T-cell (primary cell): ENCODE data around the gene RFPL3. TPM values are rescaled to one million over a fixed set of nuclear protein-coding genes. Genes with fewer than 3 reads are reported as not detected.

Experiments used
- ATAC-seq, 4 experiments: fragments of 200-7000 bp in 3 of 4; fragments of 150-1000 bp in 1 of 4; cut with Tn5 transposase; replicated peaks in 1 of 4; 1 replicate in 3 of 4; 2 replicates in 1 of 4; pipeline ENCODE4 v1.10.0; 2021; ENCODE audit warnings: moderate library complexity in 3 of 4, mild to moderate bottlenecking in 2 of 4, moderate number of reproducible peaks in 1 of 4
- CTCF ChIA-PET, 2 donors: fragments of 300-600 bp; sonication (Branson Sonifier 250); formaldehyde crosslinking; loops; one replicate each; lab custom pipeline; 2022; ENCODE audit warnings: antibody characterized with exemption in 2 of 2; lab: Charles Lee
- POLR2A ChIA-PET, 2 donors: fragments of 300-600 bp; sonication (Branson Sonifier 250); formaldehyde crosslinking; loops; one replicate each; lab custom pipeline; 2022; ENCODE audit warnings: antibody characterized with exemption in 2 of 2; lab: Charles Lee
- DNase-seq, 35 experiments: peaks; one replicate each; pipeline versions ENCODE4 v3.0.0 to v3.0.0-alpha.2; 2013 to 2023
- H3K27ac ChIP-seq: one replicate; pipeline ENCODE4 v1.5.1; 2013; ENCODE audit warnings: low read length
- H3K27me3 ChIP-seq, 2 experiments: replicated peaks in 1 of 2; 1 replicate in 1 of 2; 2 replicates in 1 of 2; pipeline versions ENCODE4 v1.6.1 to v1.7.0; 2013; ENCODE audit warnings: low read length in 1 of 2, mixed read lengths in 1 of 2; ENCODE audit not compliant: control insufficient read depth in 2 of 2, insufficient read depth in 2 of 2; ENCODE audit errors: extremely low read depth in 1 of 2
- H3K36me3 ChIP-seq, 2 donors: 1 replicate in 1 of 2; 2 replicates in 1 of 2; pipeline versions ENCODE4 v1.6.1 to v1.7.0; 2013; ENCODE audit warnings: low read length in 1 of 2; ENCODE audit not compliant: control insufficient read depth in 2 of 2, insufficient read depth in 1 of 2; ENCODE audit errors: extremely low read depth in 1 of 2
- H3K4me1 ChIP-seq, 2 experiments: 1 replicate in 1 of 2; 2 replicates in 1 of 2; pipeline versions ENCODE4 v1.6.1 to v1.7.0; 2013; ENCODE audit warnings: low read length in 2 of 2, mixed read lengths in 1 of 2; ENCODE audit not compliant: insufficient read depth in 2 of 2, control insufficient read depth in 1 of 2; ENCODE audit errors: extremely low read depth in 1 of 2
- H3K4me3 ChIP-seq, 2 donors: 1 replicate in 1 of 2; 2 replicates in 1 of 2; pipeline versions ENCODE4 v1.5.1 to v1.7.0; 2013; ENCODE audit warnings: mild to moderate bottlenecking in 2 of 2, low read length in 1 of 2, moderate library complexity in 1 of 2; ENCODE audit not compliant: control insufficient read depth in 1 of 2; ENCODE audit errors: extremely low read depth in 1 of 2
- H3K9me3 ChIP-seq: 2 replicates; pipeline ENCODE4 v1.7.0; 2013
- H3K27ac Mint-ChIP-seq, 2 donors: one replicate each; pipeline ENCODE4 v1.8.0; 2020 to 2021; ENCODE audit warnings: mild to moderate bottlenecking in 2 of 2, mixed read lengths in 2 of 2
- H3K27me3 Mint-ChIP-seq, 2 donors: one replicate each; pipeline ENCODE4 v1.8.0; 2021 to 2022; ENCODE audit warnings: mixed read lengths in 2 of 2
- H3K36me3 Mint-ChIP-seq: one replicate; pipeline ENCODE4 v1.8.0; 2021; ENCODE audit warnings: mixed read lengths
- H3K4me1 Mint-ChIP-seq, 3 donors: one replicate each; pipeline ENCODE4 v1.8.0; 2020 to 2022; ENCODE audit warnings: mixed read lengths in 3 of 3, mild to moderate bottlenecking in 1 of 3
- H3K4me3 Mint-ChIP-seq, 3 donors: one replicate each; pipeline ENCODE4 v1.8.0; 2020 to 2022; ENCODE audit warnings: mild to moderate bottlenecking in 3 of 3, mixed read lengths in 3 of 3, moderate library complexity in 3 of 3
- H3K9me3 Mint-ChIP-seq, 3 donors: one replicate each; pipeline ENCODE4 v1.8.0; 2020 to 2022; ENCODE audit warnings: mixed read lengths in 3 of 3
- WGBS: methylation state at CpG from one replicate; pipeline ENCODE4 v1.1.5; 2013; ENCODE audit warnings: missing lambda C conversion rate; ENCODE audit not compliant: insufficient coverage; 5-methylcytosine and 5-hydroxymethylcytosine counted together
- total RNA-seq, 35 experiments: library from RNA in 6 of 35; stranded (reverse) in 6 of 35; fragments of 120-200 nt in 1 of 35; gene quantifications; one replicate each; pipeline versions ENCODE4 v1.2.1 to v1.2.4 and lab custom pipeline; 2013 to 2026

The RFPL3 gene
- total RNA-seq, 5 donors from 2014 or later (not counting 1 experiment from before 2014, with no cell fraction given) = not detected

DNA sequence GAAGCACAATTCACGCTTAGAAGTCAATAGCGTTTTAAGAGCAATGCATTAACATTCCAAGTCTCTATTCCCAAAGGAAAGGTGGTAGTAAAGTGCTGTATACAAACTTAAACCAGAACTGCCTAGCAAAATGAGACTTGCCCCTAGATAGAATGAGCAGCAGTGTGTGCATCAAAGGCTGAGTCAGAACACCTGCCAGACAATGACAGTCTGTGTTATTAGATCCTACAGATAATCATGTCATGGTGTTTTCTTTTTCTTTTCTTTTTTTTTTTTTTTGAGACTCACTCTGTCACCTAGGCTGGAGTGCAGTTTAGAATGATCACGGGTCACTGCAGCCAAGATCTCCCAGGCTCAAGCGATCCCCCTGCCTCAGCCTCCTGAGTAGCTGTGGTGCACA lies 52.8 kb downstream of the RFPL3 start:
- H3K4me3 ChIP-seq = peak overlapping the region in 1 of 2 donors; percentile 98
- DNase-seq (no peak), ATAC-seq (no peak)
- no peak overlapping the region for H3K27ac ChIP-seq
- CTCF ChIA-PET = interaction anchor here in 1 of 2 donors (0.7 kb wide), 1 partner anchor 12 kb away, joined by 4 read pairs; no protein-coding TSS in a partner anchor
- H3K36me3 Mint-ChIP-seq = peaks cover 19% of the 10 kb centered on the region
- no peaks in the 10 kb centered on the region for H3K9me3 ChIP-seq
- H3K27ac Mint-ChIP-seq = no peak overlapping the region
- H3K36me3 ChIP-seq = peaks cover 5 to 23% of the 10 kb centered on the region in 2 donors
- POLR2A ChIA-PET = no interaction called here
- H3K9me3 Mint-ChIP-seq = no peaks in the 10 kb centered on the region
- peaks cover 11 to 23% of the 10 kb centered on the region in 2 experiments for H3K4me1 ChIP-seq
- 100% methylated on average over 2 of the region's 4 CpGs for WGBS
- H3K4me1 Mint-ChIP-seq = peaks cover 52 to 57% (median 57%) of the 10 kb centered on the region in 3 donors
- H3K27me3 ChIP-seq = no peaks in the 10 kb centered on the region
- peak overlapping the region; percentile 96 to 99 (median 98) for H3K4me3 Mint-ChIP-seq
- no peaks in the 10 kb centered on the region for H3K27me3 Mint-ChIP-seq

Other genes starting within 250 kb of the RFPL3 start
- gene C22orf42, start 198.6 kb upstream of the RFPL3 start, total RNA-seq = not detected
- 1 to 10 TPM in 3 of 5 donors, under 1 TPM in 2; 0.16 to 1.8 (median 1.1) TPM for gene RFPL2, start 152.8 kb upstream of the RFPL3 start, total RNA-seq
- gene SLC5A4, start 102.5 kb upstream of the RFPL3 start, total RNA-seq = not detected
- 10 to 100 TPM; 35.8 to 49.4 (median 45.2) TPM for gene RTCB, start 54.4 kb downstream of the RFPL3 start, total RNA-seq
- gene BPIFC, start 106.6 kb downstream of the RFPL3 start, total RNA-seq = not detected
- gene FBXO7, start 116.9 kb downstream of the RFPL3 start, total RNA-seq = 100 to 1,000 TPM in 2 of 5 donors, 10 to 100 TPM in 3; 77.8 to 127 (median 83.4) TPM